A673 (cell line): Measurements from ENCODE around the gene RIT2. TPM values are rescaled to one million over a fixed set of nuclear protein-coding genes. Genes with fewer than 3 reads are reported as not detected.

Experiments
- BruUV-seq: library from RNA; stranded (reverse); fragments of 400-500 nt; replicated peaks from 2 replicates; lab custom pipeline; 2021; lab: Mats Ljungman, UMichigan
- CTCF ChIA-PET: fragments of 300-600 bp; sonication (Branson Sonifier 250); formaldehyde crosslinking; loops from one replicate; lab custom pipeline; 2022; ENCODE audit warnings: antibody characterized with exemption; lab: Charles Lee
- POLR2A ChIA-PET: fragments of 300-600 bp; sonication (Branson Sonifier 250); formaldehyde crosslinking; loops from one replicate; lab custom pipeline; 2022; ENCODE audit warnings: antibody characterized with exemption; ENCODE audit not compliant: low non-redundant PET; lab: Charles Lee
- DNase-seq: peaks from one replicate; pipeline ENCODE4 v3.0.0-alpha.2; 2015; ENCODE audit warnings: low spot score
- H3K27ac ChIP-seq: fragments of 200-600 bp; sonication (generic); 2 replicates; pipeline ENCODE4 v1.5.1; 2016; ENCODE audit warnings: mixed run types, low read depth, mild to moderate bottlenecking, mixed read lengths, antibody characterized with exemption, low read length; ENCODE audit not compliant: poor library complexity, severe bottlenecking
- H3K27me3 ChIP-seq: fragments of 200-600 bp; sonication (generic); replicated peaks from 2 replicates; pipeline ENCODE4 v1.6.1; 2017; ENCODE audit warnings: mixed run types, low read depth, mild to moderate bottlenecking, mixed read lengths, antibody characterized with exemption, low read length; ENCODE audit not compliant: insufficient read depth, poor library complexity
- H3K36me3 ChIP-seq: fragments of 200-600 bp; sonication (generic); 2 replicates; pipeline ENCODE4 v1.6.1; 2016; ENCODE audit warnings: mixed run types, mild to moderate bottlenecking, mixed read lengths, antibody characterized with exemption, low read length; ENCODE audit not compliant: insufficient read depth, poor library complexity, severe bottlenecking
- H3K4me1 ChIP-seq: fragments of 200-600 bp; sonication (generic); 2 replicates; pipeline ENCODE4 v1.6.1; 2017; ENCODE audit warnings: mixed run types, mild to moderate bottlenecking, mixed read lengths, antibody characterized with exemption, low read length; ENCODE audit not compliant: insufficient read depth, poor library complexity, severe bottlenecking
- H3K4me3 ChIP-seq: fragments of 200-600 bp; sonication (generic); 2 replicates; pipeline ENCODE4 v1.5.1; 2016; ENCODE audit warnings: low read depth, mixed run types, mild to moderate bottlenecking, mixed read lengths, low read length; ENCODE audit not compliant: poor library complexity, severe bottlenecking
- H3K9me3 ChIP-seq: fragments of 200-600 bp; sonication (generic); 2 replicates; pipeline ENCODE4 v1.6.1; 2016; ENCODE audit warnings: mixed run types, low read depth, mild to moderate bottlenecking, mixed read lengths, antibody characterized with exemption, low read length; ENCODE audit not compliant: poor library complexity, severe bottlenecking
- EZH2 ChIP-seq: fragments of 200-600 bp; sonication (generic); IDR thresholded peaks from 2 replicates; pipeline ENCODE4 v1.6.1; 2017; ENCODE audit warnings: borderline replicate concordance, low read depth, mild to moderate bottlenecking, mixed read lengths, antibody characterized with exemption, low read length; ENCODE audit not compliant: poor library complexity, severe bottlenecking
- intact Hi-C: fragments of 100-400 bp; cut with micrococcal nuclease; formaldehyde crosslinking; loops from one replicate; pipeline ENCODE4 v1.10.0; 2022; ENCODE audit not compliant: unreplicated experiment
- total RNA-seq: library from RNA; stranded (reverse); gene quantifications from 2 replicates; pipeline ENCODE4 v1.2.3, GENCODE V29; 2021
- TF ChIP-seq, protein P1 (sequence below): fragments of 300-800, 200-600 bp; sonication (generic); conservative IDR thresholded peaks from 2 replicates; pipeline ENCODE4 v1.5.1; 2017; ENCODE audit warnings: low read depth, mild to moderate bottlenecking, antibody characterized with exemption, low read length, moderate library complexity, mixed read lengths

Gene RIT2
- total RNA-seq, 1 experiment from 2014 or later, result not detected

DNA sequence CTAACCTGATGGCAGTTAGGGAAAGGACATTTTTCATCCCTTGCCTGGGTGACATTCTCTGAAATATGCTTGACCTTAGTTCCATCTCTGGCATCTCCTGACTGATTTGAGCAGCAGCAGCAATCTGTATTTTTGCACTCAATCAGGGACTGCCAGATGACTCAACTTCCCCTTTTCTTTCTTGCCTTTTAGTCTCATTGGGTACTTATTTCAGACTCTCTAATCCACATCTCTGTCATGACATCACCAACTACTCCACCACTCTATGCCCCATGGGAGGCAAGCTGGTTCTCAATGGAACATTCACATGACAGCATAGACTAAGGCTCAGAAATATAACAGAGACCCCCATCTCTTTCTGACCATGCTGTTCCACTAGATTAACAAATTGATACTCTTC lies 254.2 kb downstream of the RIT2 start:
- intact Hi-C loops, result no loop called here
- no peak for DNase-seq
- Histone ChIP-seq H3K4me3 (no peak overlapping the region), H3K4me1 (no peaks in the 10 kb centered on the region), H3K27me3 (no peaks in the 10 kb centered on the region), H3K9me3 (no peaks in the 10 kb centered on the region), H3K27ac (no peak overlapping the region), H3K36me3 (no peaks in the 10 kb centered on the region)
- ChIA-PET POLR2A (no interaction called here), CTCF (no interaction called here)
- no TSS peak for BruUV-seq
- TF ChIP-seq, protein P1, sequence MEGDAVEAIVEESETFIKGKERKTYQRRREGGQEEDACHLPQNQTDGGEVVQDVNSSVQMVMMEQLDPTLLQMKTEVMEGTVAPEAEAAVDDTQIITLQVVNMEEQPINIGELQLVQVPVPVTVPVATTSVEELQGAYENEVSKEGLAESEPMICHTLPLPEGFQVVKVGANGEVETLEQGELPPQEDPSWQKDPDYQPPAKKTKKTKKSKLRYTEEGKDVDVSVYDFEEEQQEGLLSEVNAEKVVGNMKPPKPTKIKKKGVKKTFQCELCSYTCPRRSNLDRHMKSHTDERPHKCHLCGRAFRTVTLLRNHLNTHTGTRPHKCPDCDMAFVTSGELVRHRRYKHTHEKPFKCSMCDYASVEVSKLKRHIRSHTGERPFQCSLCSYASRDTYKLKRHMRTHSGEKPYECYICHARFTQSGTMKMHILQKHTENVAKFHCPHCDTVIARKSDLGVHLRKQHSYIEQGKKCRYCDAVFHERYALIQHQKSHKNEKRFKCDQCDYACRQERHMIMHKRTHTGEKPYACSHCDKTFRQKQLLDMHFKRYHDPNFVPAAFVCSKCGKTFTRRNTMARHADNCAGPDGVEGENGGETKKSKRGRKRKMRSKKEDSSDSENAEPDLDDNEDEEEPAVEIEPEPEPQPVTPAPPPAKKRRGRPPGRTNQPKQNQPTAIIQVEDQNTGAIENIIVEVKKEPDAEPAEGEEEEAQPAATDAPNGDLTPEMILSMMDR, result no peak
- no peak for TF ChIP-seq EZH2

DNA sequence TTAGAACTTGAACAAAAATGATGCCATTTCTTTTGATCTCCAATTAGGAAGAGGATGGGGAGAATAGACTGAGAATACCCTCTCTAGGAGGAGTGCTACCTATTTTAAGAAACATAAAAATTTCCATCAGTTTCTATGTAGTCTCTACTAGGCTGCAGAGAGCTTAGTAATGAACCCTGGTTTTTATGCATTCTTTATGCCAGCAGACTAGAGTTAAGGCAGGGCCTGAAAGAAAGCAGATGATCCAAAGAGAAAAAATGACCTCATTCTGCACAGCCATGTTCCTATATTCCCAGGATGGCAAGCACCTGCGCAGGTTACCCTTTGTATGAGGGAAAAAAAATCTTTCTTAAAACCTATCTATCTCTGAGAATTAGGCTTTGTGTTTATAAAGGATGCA lies 254.9 kb downstream of the RIT2 start:
- intact Hi-C loops, result no loop called here
- CTCF ChIA-PET, result no interaction called here
- no peak for TF ChIP-seq EZH2
- TF ChIP-seq, protein P1, result no peak
- Histone ChIP-seq H3K4me3 (no peak overlapping the region), H3K27ac (no peak overlapping the region), H3K36me3 (no peaks in the 10 kb centered on the region), H3K4me1 (no peaks in the 10 kb centered on the region), H3K27me3 (no peaks in the 10 kb centered on the region), H3K9me3 (no peaks in the 10 kb centered on the region)
- no TSS peak for BruUV-seq
- DNase-seq, result no peak
- POLR2A ChIA-PET, result no interaction called here

DNA sequence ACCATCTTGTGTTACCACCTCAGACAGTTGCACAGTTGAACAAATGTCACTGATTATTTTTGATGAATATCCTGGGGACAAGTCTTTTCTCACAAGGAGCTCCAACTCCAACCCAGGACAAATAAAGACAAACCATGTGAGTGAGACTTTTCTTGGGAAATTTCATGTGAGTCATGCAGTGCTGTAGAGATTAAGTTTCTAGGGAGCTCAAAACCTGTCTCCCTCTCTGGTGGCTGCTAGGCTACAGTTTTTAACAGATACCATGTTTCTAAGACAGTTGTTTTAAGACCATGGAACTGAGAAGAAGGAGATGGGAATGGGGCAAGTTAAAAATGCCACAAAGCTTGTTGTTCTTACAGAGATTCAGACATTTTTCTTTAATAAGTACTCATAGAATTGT lies 255.5 kb downstream of the RIT2 start:
- ChIA-PET CTCF (no interaction called here), POLR2A (no interaction called here)
- H3K27ac ChIP-seq, result no peak overlapping the region
- BruUV-seq, result no TSS peak
- H3K27me3 ChIP-seq, result no peaks in the 10 kb centered on the region
- intact Hi-C loops, result no loop called here
- H3K4me3 ChIP-seq, result no peak overlapping the region
- no peak for TF ChIP-seq EZH2
- TF ChIP-seq, protein P1, result no peak
- H3K36me3 ChIP-seq, result no peaks in the 10 kb centered on the region
- peak; percentile 1 for DNase-seq
- no peaks in the 10 kb centered on the region for H3K4me1 ChIP-seq
- no peaks in the 10 kb centered on the region for H3K9me3 ChIP-seq
